ENCODE measurements around the gene CREBBP. TPM values are rescaled to one million over a fixed set of nuclear protein-coding genes. Genes with fewer than 3 reads are reported as not detected.

The CREBBP gene
- total RNA-seq, 1 donor, result 28.2 TPM

DNA sequence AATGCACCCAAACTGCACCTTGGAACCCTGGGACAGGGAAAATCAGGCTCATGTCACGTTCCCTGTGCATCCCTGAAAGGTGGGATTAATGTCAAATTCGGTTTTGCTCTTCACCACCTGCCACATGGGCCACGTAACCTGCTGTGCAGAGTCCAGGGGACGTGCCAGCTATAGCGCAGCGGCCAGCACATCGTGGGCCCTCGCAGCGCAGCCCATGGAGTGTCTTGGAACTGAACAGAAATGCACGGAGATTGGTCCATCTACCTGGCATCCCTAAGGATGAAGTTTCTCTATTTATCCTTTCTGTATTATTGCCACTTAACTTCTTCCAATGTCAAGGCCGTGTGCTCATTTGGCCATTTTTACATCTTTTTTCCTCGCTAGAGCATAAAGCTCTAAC is 95.1 kb downstream of the CREBBP start:
- no peak overlapping the region for H2AFZ ChIP-seq (ENCODE audit: low read length)
- no peaks in the 10 kb centered on the region for H3K27me3 ChIP-seq (ENCODE audit: insufficient read depth, low read length)
- H3K4me2 ChIP-seq (ENCODE audit: insufficient read depth, low read length), result no peak overlapping the region
- no peak overlapping the region for H3K27ac ChIP-seq (ENCODE audit: low read depth, low read length)
- no peak overlapping the region for H3K4me3 ChIP-seq (ENCODE audit: insufficient read depth, low read length)
- TF ChIP-seq CTCF (IDR thresholded peaks at IDR 0.05; ENCODE audit: extremely low read depth, low read depth, low read length), result no peak
- no peaks in the 10 kb centered on the region for H3K9me3 ChIP-seq (ENCODE audit: low read depth, low read length)
- H4K20me1 ChIP-seq (ENCODE audit: insufficient read depth, low read length), result peaks cover 68% of the 10 kb centered on the region
- peaks cover 46% of the 10 kb centered on the region for H3K36me3 ChIP-seq (ENCODE audit: insufficient read depth, low read length)
- H3K79me2 ChIP-seq (ENCODE audit: insufficient read depth, low read length), result peaks cover 78% of the 10 kb centered on the region
- no peaks in the 10 kb centered on the region for H3K4me1 ChIP-seq (ENCODE audit: insufficient read depth, low read length)
- DNase-seq (ENCODE audit: insufficient read length, low spot score, missing footprints), result no peak

DNA sequence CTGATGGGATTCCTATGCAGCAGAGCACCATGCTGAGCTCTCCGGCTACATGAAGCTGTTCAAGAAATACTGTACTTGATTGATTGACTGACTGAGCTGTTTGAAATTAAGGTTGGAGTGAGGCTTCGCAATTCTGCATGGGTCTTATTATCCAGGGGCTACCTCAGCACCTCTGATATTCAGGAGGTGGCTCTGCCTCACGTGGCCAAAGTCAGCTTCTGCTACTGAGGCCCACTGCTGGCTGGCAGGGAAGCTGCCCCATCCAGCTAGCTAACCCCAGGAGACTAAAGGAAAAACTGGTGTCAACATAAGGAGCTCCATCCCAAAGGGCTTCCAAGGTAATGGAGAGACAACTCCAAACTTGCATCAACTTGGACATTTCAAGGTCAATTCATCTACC is 97.0 kb downstream of the CREBBP start:
- H3K9me3 ChIP-seq (ENCODE audit: low read depth, low read length), result no peaks in the 10 kb centered on the region
- H4K20me1 ChIP-seq (ENCODE audit: insufficient read depth, low read length), result peaks cover 64% of the 10 kb centered on the region
- peaks cover 53% of the 10 kb centered on the region for H3K36me3 ChIP-seq (ENCODE audit: insufficient read depth, low read length)
- no peak overlapping the region for H3K4me3 ChIP-seq (ENCODE audit: insufficient read depth, low read length)
- no peak overlapping the region for H3K27ac ChIP-seq (ENCODE audit: low read depth, low read length)
- TF ChIP-seq CTCF (IDR thresholded peaks at IDR 0.05; ENCODE audit: extremely low read depth, low read depth, low read length), result no peak
- H3K27me3 ChIP-seq (ENCODE audit: insufficient read depth, low read length), result no peaks in the 10 kb centered on the region
- no peak overlapping the region for H3K4me2 ChIP-seq (ENCODE audit: insufficient read depth, low read length)
- no peak overlapping the region for H2AFZ ChIP-seq (ENCODE audit: low read length)
- H3K4me1 ChIP-seq (ENCODE audit: insufficient read depth, low read length), result no peaks in the 10 kb centered on the region
- DNase-seq (ENCODE audit: insufficient read length, low spot score, missing footprints), result no peak
- peaks cover 68% of the 10 kb centered on the region for H3K79me2 ChIP-seq (ENCODE audit: insufficient read depth, low read length)

DNA sequence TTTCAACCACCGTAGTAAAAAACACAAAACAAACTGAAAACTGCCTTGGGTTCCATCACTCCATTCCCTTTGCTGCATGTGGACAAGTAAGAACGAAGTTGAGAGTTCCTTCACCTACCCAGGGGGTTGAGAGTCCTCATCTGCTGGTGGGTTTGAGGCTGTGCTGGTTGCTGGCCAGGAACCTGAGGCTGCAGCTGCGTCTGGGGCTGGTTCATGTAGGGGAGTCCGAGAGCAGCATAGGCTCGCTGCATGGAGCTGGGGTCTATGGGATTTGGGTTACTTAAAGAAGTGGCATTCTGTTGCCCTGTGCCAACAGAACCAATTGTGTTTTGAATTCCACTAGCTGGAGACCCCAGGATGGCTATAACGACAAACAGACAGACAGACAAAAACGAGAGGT is 97.9 kb downstream of the CREBBP start:
- no peak overlapping the region for H3K27ac ChIP-seq (ENCODE audit: low read depth, low read length)
- peaks cover 60% of the 10 kb centered on the region for H3K79me2 ChIP-seq (ENCODE audit: insufficient read depth, low read length)

DNA sequence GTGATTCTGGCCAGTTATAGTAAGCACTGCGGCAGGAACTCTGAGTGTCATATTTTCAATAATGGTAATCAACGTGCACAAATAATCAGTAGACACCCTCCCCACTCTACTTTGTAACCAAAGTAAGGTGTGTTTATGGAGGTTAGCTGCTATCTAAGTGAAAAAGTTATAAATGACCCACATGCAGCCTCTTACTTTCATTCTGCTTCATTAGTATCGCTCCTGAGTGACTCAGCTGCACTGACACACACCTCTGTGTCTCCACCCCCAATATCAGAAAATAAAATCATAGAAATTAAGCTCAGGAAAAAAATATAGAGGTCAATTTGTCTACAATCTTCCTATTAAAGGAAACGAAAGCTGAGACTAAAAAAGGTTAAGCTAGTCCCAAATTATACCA is 99.1 kb downstream of the CREBBP start:
- no peak for TF ChIP-seq CTCF (IDR thresholded peaks at IDR 0.05; ENCODE audit: extremely low read depth, low read depth, low read length)
- no peak overlapping the region for H2AFZ ChIP-seq (ENCODE audit: low read length)
- H3K27ac ChIP-seq (ENCODE audit: low read depth, low read length), result no peak overlapping the region
- H3K79me2 ChIP-seq (ENCODE audit: insufficient read depth, low read length), result peaks cover 49% of the 10 kb centered on the region
- no peaks in the 10 kb centered on the region for H3K27me3 ChIP-seq (ENCODE audit: insufficient read depth, low read length)
- H3K4me3 ChIP-seq (ENCODE audit: insufficient read depth, low read length), result no peak overlapping the region
- H3K4me2 ChIP-seq (ENCODE audit: insufficient read depth, low read length), result no peak overlapping the region
- no peaks in the 10 kb centered on the region for H3K4me1 ChIP-seq (ENCODE audit: insufficient read depth, low read length)
- no peaks in the 10 kb centered on the region for H3K9me3 ChIP-seq (ENCODE audit: low read depth, low read length)
- DNase-seq (ENCODE audit: insufficient read length, low spot score, missing footprints), result no peak
- H3K36me3 ChIP-seq (ENCODE audit: insufficient read depth, low read length), result peaks cover 66% of the 10 kb centered on the region
- H4K20me1 ChIP-seq (ENCODE audit: insufficient read depth, low read length), result peaks cover 56% of the 10 kb centered on the region

More for the DNA sequence above, 97.9 kb downstream of the CREBBP start:
- H3K4me3 ChIP-seq (ENCODE audit: insufficient read depth, low read length), result no peak overlapping the region
- H3K36me3 ChIP-seq (ENCODE audit: insufficient read depth, low read length), result peaks cover 63% of the 10 kb centered on the region
- H4K20me1 ChIP-seq (ENCODE audit: insufficient read depth, low read length), result peaks cover 60% of the 10 kb centered on the region
- H3K4me2 ChIP-seq (ENCODE audit: insufficient read depth, low read length), result no peak overlapping the region
- no peaks in the 10 kb centered on the region for H3K4me1 ChIP-seq (ENCODE audit: insufficient read depth, low read length)
- DNase-seq (ENCODE audit: insufficient read length, low spot score, missing footprints), result no peak
- no peaks in the 10 kb centered on the region for H3K9me3 ChIP-seq (ENCODE audit: low read depth, low read length)
- no peaks in the 10 kb centered on the region for H3K27me3 ChIP-seq (ENCODE audit: insufficient read depth, low read length)
- H2AFZ ChIP-seq (ENCODE audit: low read length), result no peak overlapping the region
- no peak for TF ChIP-seq CTCF (IDR thresholded peaks at IDR 0.05; ENCODE audit: extremely low read depth, low read depth, low read length)

Data from osteoblast (primary cell).